Naive thymus-derived CD4-positive, alpha-beta T cell (primary cell): ENCODE measurements around the gene RABL6. TPM values are rescaled to one million over a fixed set of nuclear protein-coding genes. Genes with fewer than 3 reads are reported as not detected.

ENCODE experiments used
- ATAC-seq: fragments of 150-1000 bp; cut with Tn5 transposase; 2 replicates; pipeline ENCODE4 v1.10.0; 2021; ENCODE audit warnings: mild to moderate bottlenecking, moderate library complexity
- CTCF ChIA-PET: fragments of 350-600 bp; sonication (Branson Sonifier 250); formaldehyde crosslinking; loops from one replicate; lab custom pipeline; 2021; ENCODE audit warnings: antibody characterized with exemption; lab: Charles Lee
- POLR2A ChIA-PET: fragments of 350-600 bp; sonication (Branson Sonifier 250); formaldehyde crosslinking; loops from one replicate; lab custom pipeline; 2021; ENCODE audit warnings: antibody characterized with exemption, inconsistent platforms; lab: Charles Lee
- DNase-seq, 9 donors: peaks; one replicate each; pipeline versions ENCODE4 v3.0.0 to v3.0.0-alpha.2; 2020 to 2022; ENCODE audit warnings: mixed read lengths in 1 of 9
- H3K27ac ChIP-seq: one replicate; pipeline ENCODE4 v1.7.0; 2013; ENCODE audit warnings: mild to moderate bottlenecking, low read depth, low read length, moderate library complexity
- H3K27me3 ChIP-seq, 2 donors: one replicate each; pipeline ENCODE4 v1.7.0; 2013; ENCODE audit warnings: low read length in 2 of 2, mild to moderate bottlenecking in 2 of 2, moderate library complexity in 2 of 2; ENCODE audit not compliant: control insufficient read depth in 2 of 2, insufficient read depth in 2 of 2
- H3K36me3 ChIP-seq, 3 experiments: 1 replicate in 2 of 3; 2 replicates in 1 of 3; pipeline ENCODE4 v1.7.0; 2013; ENCODE audit warnings: low read length in 3 of 3, mild to moderate bottlenecking in 3 of 3, moderate library complexity in 1 of 3; ENCODE audit not compliant: insufficient read depth in 3 of 3, control insufficient read depth in 2 of 3
- H3K4me1 ChIP-seq, 2 donors: one replicate each; pipeline ENCODE4 v1.7.0; 2013; ENCODE audit warnings: low read length in 2 of 2, mild to moderate bottlenecking in 2 of 2, moderate library complexity in 1 of 2; ENCODE audit not compliant: control insufficient read depth in 2 of 2, insufficient read depth in 2 of 2
- H3K4me3 ChIP-seq: 2 replicates; pipeline ENCODE4 v1.7.0; 2013; ENCODE audit warnings: mild to moderate bottlenecking, low read length
- H3K9me3 ChIP-seq, 3 experiments: 1 replicate in 2 of 3; 2 replicates in 1 of 3; pipeline ENCODE4 v1.7.0; 2013; ENCODE audit warnings: low read length in 3 of 3; ENCODE audit not compliant: control insufficient read depth in 2 of 3
- H3K27ac Mint-ChIP-seq, 9 donors: one replicate each; pipeline ENCODE4 v1.8.0; 2020 to 2022; ENCODE audit warnings: mixed read lengths in 9 of 9, mild to moderate bottlenecking in 8 of 9, moderate library complexity in 5 of 9, inconsistent platforms in 2 of 9
- H3K27me3 Mint-ChIP-seq, 5 donors: one replicate each; pipeline ENCODE4 v1.8.0; 2021 to 2022; ENCODE audit warnings: mixed read lengths in 5 of 5, mild to moderate bottlenecking in 1 of 5
- H3K36me3 Mint-ChIP-seq, 5 donors: one replicate each; pipeline ENCODE4 v1.8.0; 2020 to 2022; ENCODE audit warnings: mixed read lengths in 5 of 5, mild to moderate bottlenecking in 3 of 5, inconsistent platforms in 1 of 5
- H3K4me1 Mint-ChIP-seq, 7 donors: one replicate each; pipeline ENCODE4 v1.8.0; 2020 to 2022; ENCODE audit warnings: mixed read lengths in 7 of 7, mild to moderate bottlenecking in 3 of 7, inconsistent platforms in 1 of 7
- H3K4me3 Mint-ChIP-seq, 10 donors: one replicate each; pipeline ENCODE4 v1.8.0; 2020 to 2022; ENCODE audit warnings: mild to moderate bottlenecking in 10 of 10, mixed read lengths in 10 of 10, moderate library complexity in 6 of 10, inconsistent platforms in 2 of 10
- H3K9me3 Mint-ChIP-seq, 11 donors: one replicate each; pipeline ENCODE4 v1.8.0; 2020 to 2022; ENCODE audit warnings: mixed read lengths in 11 of 11, mild to moderate bottlenecking in 4 of 11, inconsistent platforms in 1 of 11, moderate library complexity in 1 of 11
- intact Hi-C, 2 donors: fragments of 100-400 bp; cut with micrococcal nuclease; formaldehyde crosslinking; loops; one replicate each; pipeline ENCODE4 v1.15.1; 2023
- polyA plus RNA-seq, 2 donors: library from polyadenylated mRNA; unstranded; fragments of 300-500 nt; fragmentation: Illumina TruSeq; gene quantifications; one replicate each; pipeline ENCODE4 v1.2.3, GENCODE V29; 2021
- total RNA-seq, 6 experiments: library from RNA in 5 of 6; stranded (reverse) in 5 of 6; gene quantifications; 1 replicate in 5 of 6; 2 replicates in 1 of 6; pipeline ENCODE4 v1.2.3 and lab custom pipeline; 2021 to 2026

The RABL6 gene
- total and polyA plus RNA-seq, 7 experiments from 2014 or later = 9.4 to 100 (median 60.7) TPM

GRCh38 chr9:136847088-136847825 lies 39.5 kb downstream of the RABL6 start:
- Mint-ChIP-seq H3K9me3 (no peaks in the 10 kb centered on the region), H3K27ac (peak overlapping the region in 2 of 9 donors; percentile 21 to 92), H3K27me3 (peaks cover 0 to 21% (median 0%) of the 10 kb centered on the region in 5 donors), H3K36me3 (peaks cover 0 to 10% (median 0%) of the 10 kb centered on the region in 5 donors), H3K4me3 (peak overlapping the region; percentile 79 to 97 (median 86)), H3K4me1 (peaks cover 2 to 22% (median 17%) of the 10 kb centered on the region in 7 donors)
- H3K9me3 ChIP-seq = no peaks in the 10 kb centered on the region
- peak overlapping the region; percentile 53 for H3K4me3 ChIP-seq
- ChIA-PET CTCF (no interaction called here), POLR2A (interaction anchor here (0.7 to 1.2 kb wide), 5 partner anchors 16 to 182 kb away, joined by 3 to 5 read pairs (median 3); partner anchors contain the start of gene TRAF2)
- ATAC-seq (no peak), DNase-seq (no peak)
- H3K27ac ChIP-seq = no peak overlapping the region
- peaks cover 19 to 21% of the 10 kb centered on the region in 2 donors for H3K4me1 ChIP-seq
- peaks cover 0 to 12% (median 0%) of the 10 kb centered on the region in 3 experiments for H3K36me3 ChIP-seq
- intact Hi-C loops = loop anchor here (1.0 to 5.0 kb wide), 5 partner anchors 55 to 320 kb away; partner anchors contain the start of genes MAN1B1 (in 1 of the 2) and NPDC1 (in 1 of the 2)
- H3K27me3 ChIP-seq = no peaks in the 10 kb centered on the region

DNA sequence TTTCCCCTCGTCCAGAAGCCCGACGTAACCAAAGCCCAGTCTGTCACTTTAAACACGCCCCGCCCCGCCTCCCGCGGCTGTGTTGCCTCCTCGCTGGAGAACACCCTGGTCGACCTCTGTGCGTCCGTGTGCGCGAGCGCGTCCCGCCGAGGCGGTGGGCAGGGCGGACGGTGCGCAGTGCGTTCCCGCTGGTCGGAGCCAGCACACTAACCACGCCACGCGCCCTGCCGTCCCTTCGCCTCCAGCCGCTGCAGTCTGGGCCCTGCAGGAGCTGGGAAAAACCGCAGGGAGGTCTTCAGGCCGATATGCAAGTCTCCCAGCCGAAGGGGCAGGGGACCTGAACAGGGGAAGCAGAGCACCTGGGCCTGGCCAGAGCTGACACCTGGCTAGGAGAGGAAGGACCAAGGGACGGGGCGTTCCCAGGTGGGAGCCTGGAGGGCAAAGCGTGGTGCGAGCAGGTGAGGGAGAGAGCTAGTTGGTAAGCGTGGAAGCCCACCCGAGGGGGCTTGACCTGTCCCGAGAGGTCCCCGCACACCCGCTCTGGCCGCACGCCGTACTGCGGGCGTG lies 40.2 kb downstream of the RABL6 start:
- ChIA-PET CTCF (no interaction called here), POLR2A (interaction anchor here (0.7 to 1.2 kb wide), 3 partner anchors 15 to 182 kb away, joined by 3 to 5 read pairs (median 3); no protein-coding TSS in a partner anchor)
- H3K4me1 ChIP-seq = peaks cover 19 to 21% of the 10 kb centered on the region in 2 donors
- Mint-ChIP-seq H3K27ac (peak overlapping the region in 2 of 9 donors; percentile 21 to 92), H3K36me3 (peaks cover 0 to 10% (median 0%) of the 10 kb centered on the region in 5 donors), H3K4me1 (peaks cover 0 to 20% (median 16%) of the 10 kb centered on the region in 7 donors), H3K9me3 (no peaks in the 10 kb centered on the region), H3K4me3 (peak overlapping the region; percentile 79 to 97 (median 86)), H3K27me3 (peaks cover 0 to 21% (median 0%) of the 10 kb centered on the region in 5 donors)
- no peak overlapping the region for H3K27ac ChIP-seq
- H3K27me3 ChIP-seq = no peaks in the 10 kb centered on the region
- peaks cover 0 to 12% (median 0%) of the 10 kb centered on the region in 3 experiments for H3K36me3 ChIP-seq
- peak in 6 of 9 donors; percentile 35 to 87 (median 46) for DNase-seq
- peak overlapping the region; percentile 53 for H3K4me3 ChIP-seq
- intact Hi-C loops = loop anchor here (1.0 to 5.0 kb wide), 9 partner anchors 47 to 365 kb away; partner anchors contain the start of genes MAN1B1 (in 1 of the 2), NPDC1 (in 1 of the 2), PAXX (in 1 of the 2) and SEC16A (in 1 of the 2)
- no peak for ATAC-seq
- H3K9me3 ChIP-seq = no peaks in the 10 kb centered on the region

DNA sequence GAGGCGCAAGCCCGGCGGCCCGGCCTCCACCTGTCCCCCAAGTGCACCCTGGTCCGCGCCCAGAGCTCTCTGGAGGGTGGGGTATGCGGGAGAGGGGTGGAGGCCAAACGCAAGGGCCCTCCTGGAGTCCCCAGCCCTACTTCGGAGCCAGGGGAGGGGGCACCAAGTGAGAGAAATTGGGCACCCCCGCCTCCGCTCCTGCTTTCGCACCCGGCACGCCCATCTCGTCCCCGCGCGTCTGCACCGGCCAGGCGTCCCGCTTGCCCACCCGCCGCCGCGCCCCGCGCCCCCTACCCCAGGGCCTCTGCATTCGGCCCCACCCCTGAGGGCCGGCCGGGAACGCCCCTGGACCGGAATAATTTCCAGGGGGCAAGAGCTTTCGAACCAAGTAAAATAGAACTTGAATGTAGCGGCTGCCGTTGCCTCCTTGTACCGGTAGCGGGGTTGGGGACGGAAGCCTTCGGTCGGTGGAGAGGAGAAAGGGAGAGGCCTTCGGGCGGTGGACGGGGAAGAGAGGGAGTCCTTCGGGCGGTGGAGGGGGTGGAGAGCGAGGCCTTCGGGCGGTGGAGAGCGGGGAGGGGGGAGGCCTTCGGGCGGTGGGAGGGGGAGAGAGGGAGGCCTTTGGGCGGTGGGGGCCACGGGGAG lies 40.8 kb downstream of the RABL6 start:
- Histone ChIP-seq H3K9me3 (no peaks in the 10 kb centered on the region), H3K4me3 (peak overlapping the region; percentile 99), H3K36me3 (peaks cover 0 to 12% (median 0%) of the 10 kb centered on the region in 3 experiments), H3K27ac (peak overlapping the region; percentile 71), H3K27me3 (no peaks in the 10 kb centered on the region), H3K4me1 (peaks cover 15 to 17% of the 10 kb centered on the region in 2 donors)
- Mint-ChIP-seq H3K27ac (peak overlapping the region in 5 of 9 donors; percentile 40 to 94 (median 59)), H3K27me3 (peaks cover 0 to 21% (median 0%) of the 10 kb centered on the region in 5 donors), H3K9me3 (no peaks in the 10 kb centered on the region), H3K4me3 (peak overlapping the region; percentile 73 to 97 (median 90)), H3K36me3 (peaks cover 0 to 10% (median 0%) of the 10 kb centered on the region in 5 donors), H3K4me1 (peaks cover 0 to 18% (median 13%) of the 10 kb centered on the region in 7 donors)
- ChIA-PET POLR2A (interaction anchor here (1.1 to 1.2 kb wide), 2 partner anchors 14 to 99 kb away, joined by 3 read pairs; no protein-coding TSS in a partner anchor), CTCF (no interaction called here)
- no peak for ATAC-seq
- peak in 2 of 9 donors; percentile 34 to 59 for DNase-seq
- intact Hi-C loops = loop anchor here (1.0 to 5.0 kb wide), 13 partner anchors 18 to 366 kb away; partner anchors contain the start of genes EDF1 (in 2 of the 2), FBXW5 (in 2 of the 2), PAXX (in 2 of the 2) and TMEM141 (in 2 of the 2)

DNA sequence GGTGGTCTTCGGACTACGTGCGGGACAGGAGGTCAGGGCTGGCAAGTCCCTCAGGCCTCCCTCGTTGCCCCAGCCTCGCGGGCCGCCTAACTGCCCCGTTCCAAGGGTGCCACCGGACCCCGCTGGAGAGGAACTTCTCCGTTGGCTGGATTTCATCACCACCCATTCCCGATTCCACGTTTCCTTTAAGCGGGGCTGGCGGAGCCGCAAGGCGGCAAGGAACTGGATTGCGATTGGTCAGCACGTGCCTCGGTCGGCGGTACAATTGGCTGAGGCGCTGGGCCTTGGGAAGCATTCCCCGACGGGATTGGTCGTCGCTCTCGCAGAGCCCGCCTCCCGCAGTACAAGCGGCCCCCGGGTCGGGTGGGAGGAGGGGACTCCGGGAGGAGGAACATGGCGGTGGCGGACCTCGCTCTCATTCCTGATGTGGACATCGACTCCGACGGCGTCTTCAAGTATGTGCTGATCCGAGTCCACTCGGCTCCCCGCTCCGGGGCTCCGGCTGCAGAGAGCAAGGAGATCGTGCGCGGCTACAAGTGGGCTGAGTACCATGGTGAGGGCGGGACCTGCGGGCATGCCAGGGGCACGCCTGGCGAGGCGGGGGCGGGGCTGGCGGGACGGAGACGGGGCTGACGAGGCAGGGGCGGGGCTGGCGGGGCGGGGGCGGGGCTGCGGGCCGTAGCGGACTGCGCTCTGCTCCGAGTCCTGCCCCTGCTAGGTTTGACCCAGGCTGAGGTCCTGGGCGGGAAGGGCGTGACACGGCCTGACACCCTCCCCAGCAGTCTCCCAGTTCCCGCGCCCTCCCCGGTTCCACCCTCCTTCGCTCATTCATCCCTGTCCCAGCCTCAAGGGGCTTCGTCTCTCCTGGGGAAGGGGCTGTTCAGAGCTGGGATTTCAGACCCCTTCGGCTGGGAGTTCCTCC lies 41.6 kb downstream of the RABL6 start, which contains the start of gene PHPT1:
PHPT1 (plus strand) TSS at position 372 of the 922 bp plus-strand sequence; CDS start at position 394, 22 bp downstream.
- Histone ChIP-seq H3K27ac (peak within 1 kb of the TSS; percentile 71), H3K36me3 (peaks cover 0 to 12% (median 0%) of the 10 kb centered on the region in 3 experiments), H3K4me1 (peaks cover 15 to 17% of the 10 kb centered on the region in 2 donors), H3K4me3 (peak within 1 kb of the TSS; percentile 99), H3K27me3 (no peaks in the 10 kb centered on the region), H3K9me3 (no peaks in the 10 kb centered on the region)
- Mint-ChIP-seq H3K9me3 (no peaks in the 10 kb centered on the region), H3K27ac (peak within 1 kb of the TSS; percentile 40 to 94 (median 88)), H3K4me1 (peaks cover 0 to 16% (median 10%) of the 10 kb centered on the region in 7 donors), H3K27me3 (peaks cover 0 to 21% (median 0%) of the 10 kb centered on the region in 5 donors), H3K4me3 (peak within 1 kb of the TSS; percentile 86 to 97 (median 92)), H3K36me3 (peaks cover 0 to 10% (median 0%) of the 10 kb centered on the region in 5 donors)
- peak; percentile 91 to 98 (median 97) for DNase-seq
- intact Hi-C loops = loop anchor here (1.0 to 5.0 kb wide), 13 partner anchors 17 to 366 kb away; partner anchors contain the start of genes EDF1 (in 2 of the 2), FBXW5 (in 2 of the 2), TMEM141 (in 2 of the 2) and MAN1B1 (in 1 of the 2)
- ChIA-PET POLR2A (interaction anchor here (1.0 to 1.3 kb wide), 2 partner anchors 9 to 33 kb away, joined by 3 to 5 read pairs; no protein-coding TSS in a partner anchor), CTCF (no interaction called here)
- ATAC-seq = peak; percentile 96
